PFSK-1 (cell line): ENCODE data around the gene ADPRM.

Source experiments
- FOXP2 ChIP-seq: optimal IDR thresholded peaks from 2 replicates; pipeline ENCODE3; 2011; ENCODE audit warnings: borderline replicate concordance, control low read depth, inconsistent platforms; ENCODE audit not compliant: insufficient read depth; ENCODE audit errors: extremely low read length, extremely low read depth
- POLR2AphosphoS5 ChIP-seq: IDR thresholded peaks from 2 replicates; pipeline ENCODE4 v1.6.1; 2012; ENCODE audit warnings: low read depth, mild to moderate bottlenecking, control low read depth, low read length, moderate library complexity
- REST ChIP-seq, 2 experiments: IDR thresholded peaks; 2 replicates each; pipeline versions ENCODE4 v1.6.1 to v1.8.0; 2011 to 2012; ENCODE audit warnings: low read depth in 2 of 2, low read length in 2 of 2, control low read depth in 1 of 2, inconsistent platforms in 1 of 2, mild to moderate bottlenecking in 1 of 2, moderate library complexity in 1 of 2; ENCODE audit not compliant: insufficient read depth in 1 of 2
- SIN3A ChIP-seq: IDR thresholded peaks from 2 replicates; pipeline ENCODE4 v1.6.1; 2012; ENCODE audit warnings: mild to moderate bottlenecking, low read length, moderate library complexity, borderline replicate concordance; ENCODE audit not compliant: insufficient read depth
- TAF1 ChIP-seq: IDR thresholded peaks from 2 replicates; pipeline ENCODE4 v1.6.1; 2012; ENCODE audit warnings: low read length, control low read depth, borderline replicate concordance; ENCODE audit not compliant: insufficient read depth

ADPRM gene

GRCh38 chr17:10718547-10718946 is 21.2 kb downstream of the ADPRM start:
- TF ChIP-seq FOXP2 (no peak), POLR2AphosphoS5 (no peak), TAF1 (no peak), REST (IDR thresholded peaks at IDR 0.05; ENCODE audit: insufficient read depth in 1 of 2, low read depth in 2 of 2, low read length in 2 of 2) (no peak), SIN3A (no peak)

GRCh38 chr17:10724546-10725195 is 27.3 kb downstream of the ADPRM start:
- TF ChIP-seq REST (IDR thresholded peaks at IDR 0.05; ENCODE audit: insufficient read depth in 1 of 2, low read depth in 2 of 2, low read length in 2 of 2) (no peak), SIN3A (no peak), POLR2AphosphoS5 (no peak), TAF1 (no peak), FOXP2 (no peak)

GRCh38 chr17:10725262-10725661 is 27.9 kb downstream of the ADPRM start:
- TF ChIP-seq POLR2AphosphoS5 (no peak), FOXP2 (no peak), SIN3A (no peak), REST (IDR thresholded peaks at IDR 0.05; ENCODE audit: insufficient read depth in 1 of 2, low read depth in 2 of 2, low read length in 2 of 2) (no peak)

GRCh38 chr17:10726196-10726595 is 28.8 kb downstream of the ADPRM start:
- TF ChIP-seq SIN3A, result no peak
- no peak for TF ChIP-seq TAF1
- TF ChIP-seq POLR2AphosphoS5, result no peak
- TF ChIP-seq FOXP2, result no peak
- no peak for TF ChIP-seq REST (IDR thresholded peaks at IDR 0.05; ENCODE audit: insufficient read depth in 1 of 2, low read depth in 2 of 2, low read length in 2 of 2)
